Fibroblast of skin of left biceps (primary cell): ENCODE results near the gene PIK3C2A.
"Not testable (repeated sequence)": the region's sequence is repeated elsewhere in the genome, so short reads cannot be mapped to it uniquely, and the experiment has no call there.

ENCODE experiments used
- DNase-seq, 2 experiments: peaks; one replicate each; pipeline ENCODE4 v3.0.0-alpha.2; 2013; ENCODE audit warnings: low read depth in 2 of 2

Gene PIK3C2A

GRCh38 chr11:17207317-17208256, at the start of gene PIK3C2A:
Gene PIK3C2A (minus strand): TSS chr11:17207986. CDS start chr11:17169741, 38,245 bp downstream.
- DNase-seq, result peak; percentile 67 to 76

GRCh38 chr11:17257196-17257595, 49.4 kb upstream of the PIK3C2A start:
- peak in 1 of 2 experiments; percentile 18 for DNase-seq

- DNase-seq, result peak; percentile 89 to 91
These were observed 48.7 kb upstream of the PIK3C2A start for GRCh38 chr11:17256512-17256911.

GRCh38 chr11:17252704-17253103, 44.9 kb upstream of the PIK3C2A start:
- DNase-seq, result no peak

- no peak for DNase-seq
These were observed 43.0 kb upstream of the PIK3C2A start for GRCh38 chr11:17250561-17251350.

GRCh38 chr11:17244046-17244445, 36.3 kb upstream of the PIK3C2A start:
- DNase-seq, result no peak

GRCh38 chr11:17242954-17243353, 35.2 kb upstream of the PIK3C2A start:
- DNase-seq, result not testable (repeated sequence)

- no peak for DNase-seq
These were observed 33.0 kb upstream of the PIK3C2A start for GRCh38 chr11:17240780-17241179.

- DNase-seq, result not testable (repeated sequence)
These were observed 32.1 kb upstream of the PIK3C2A start for GRCh38 chr11:17239927-17240326.

- DNase-seq, result no peak
These were observed 30.6 kb upstream of the PIK3C2A start for GRCh38 chr11:17238377-17238776.

- no peak for DNase-seq
These were observed 25.3 kb upstream of the PIK3C2A start for GRCh38 chr11:17233101-17233500.

GRCh38 chr11:17230867-17231851, 23.4 kb upstream of the PIK3C2A start:
- DNase-seq, result no peak

- no peak for DNase-seq
These were observed 21.8 kb upstream of the PIK3C2A start for GRCh38 chr11:17229481-17230152.

GRCh38 chr11:17228186-17228925, 20.6 kb upstream of the PIK3C2A start:
- not testable (repeated sequence) for DNase-seq

GRCh38 chr11:17224727-17225126, 16.9 kb upstream of the PIK3C2A start:
- DNase-seq, result no peak

- DNase-seq, result no peak
These were observed 14.2 kb upstream of the PIK3C2A start for GRCh38 chr11:17221968-17222367.

- DNase-seq, result no peak
These were observed 11.2 kb upstream of the PIK3C2A start for GRCh38 chr11:17219016-17219415.

GRCh38 chr11:17218403-17218802, 10.6 kb upstream of the PIK3C2A start:
- DNase-seq, result no peak

- DNase-seq, result no peak
These were observed 9.6 kb upstream of the PIK3C2A start for GRCh38 chr11:17217401-17217800.

- DNase-seq, result no peak
These were observed 6.6 kb upstream of the PIK3C2A start for GRCh38 chr11:17214338-17214737.
